ENCODE data around the gene SPR.
A peak's percentile ranks its signal among the peaks of the same experiment; 100 is the strongest.

The SPR gene

GRCh38 chr2:72883356-72883962, 3.7 kb upstream of the SPR start:
- H3K4me3 ChIP-seq (replicated peaks; ENCODE audit: insufficient read depth, low read length), result no peak overlapping the region
- peak; percentile 98 for TF ChIP-seq REST (IDR thresholded peaks at IDR 0.05; ENCODE audit: insufficient replicate concordance, low read depth)
- TF ChIP-seq SPI1 (IDR thresholded peaks at IDR 0.05; ENCODE audit: borderline replicate concordance, low read depth), result no peak
- TF ChIP-seq CTCF (IDR thresholded peaks at IDR 0.05; ENCODE audit: insufficient read depth, low read length), result no peak
- no peak for TF ChIP-seq GABPA (IDR thresholded peaks at IDR 0.05; ENCODE audit: low read depth)
- H3K27ac ChIP-seq (replicated peaks), result no peak overlapping the region
- peak in 1 of 2 experiments; percentile 23 for DNase-seq (ENCODE audit: low read depth in 1 of 2, low spot score in 1 of 2)
- H3K27me3 ChIP-seq (ENCODE audit: insufficient read depth, poor library complexity, severe bottlenecking), result peaks cover 8% of the 10 kb centered on the region

GRCh38 chr2:72886505-72887031, 640 bp upstream of the SPR start:
- DNase-seq (ENCODE audit: low read depth in 1 of 2, low spot score in 1 of 2), result no peak
- TF ChIP-seq SPI1 (IDR thresholded peaks at IDR 0.05; ENCODE audit: borderline replicate concordance, low read depth) (no peak), POLR2AphosphoS5 (IDR thresholded peaks at IDR 0.05; ENCODE audit: low read depth) (no peak), REST (IDR thresholded peaks at IDR 0.05; ENCODE audit: insufficient replicate concordance, low read depth) (no peak), GABPA (IDR thresholded peaks at IDR 0.05; ENCODE audit: low read depth) (no peak), CTCF (IDR thresholded peaks at IDR 0.05; ENCODE audit: insufficient read depth, low read length) (no peak)
- no peak overlapping the region; the same call in 1 of the 2 replicates for H3K4me3 ChIP-seq (replicated peaks; ENCODE audit: insufficient read depth, low read length)
- peaks cover 8% of the 10 kb centered on the region for H3K27me3 ChIP-seq (ENCODE audit: insufficient read depth, poor library complexity, severe bottlenecking)
- no peak overlapping the region for H3K27ac ChIP-seq (replicated peaks)

- peak; percentile 60 to 67 for DNase-seq (ENCODE audit: low read depth in 1 of 2, low spot score in 1 of 2)
- peak overlapping the region; percentile 54 for H3K4me3 ChIP-seq (replicated peaks; ENCODE audit: insufficient read depth, low read length)
- H3K27ac ChIP-seq (replicated peaks), result no peak overlapping the region
- TF ChIP-seq POLR2AphosphoS5 (IDR thresholded peaks at IDR 0.05; ENCODE audit: low read depth), result no peak
- TF ChIP-seq CTCF (IDR thresholded peaks at IDR 0.05; ENCODE audit: insufficient read depth, low read length), result peak; percentile 97
- 0 out of 2 replicates have a peak, but pooled peaks have one; percentile 7 for TF ChIP-seq SPI1 (IDR thresholded peaks at IDR 0.05; ENCODE audit: borderline replicate concordance, low read depth)
- H3K27me3 ChIP-seq (ENCODE audit: insufficient read depth, poor library complexity, severe bottlenecking), result peaks cover 8% of the 10 kb centered on the region
Measured at GRCh38 chr2:72887740-72888437, 681 bp downstream of the SPR start.

Measured in HL-60 (cell line).